Dedifferentiated amniotic fluid mesenchymal stem cell (primary cell): ENCODE data around the gene SLF2.
"Not testable (repeated sequence)": the region's sequence is repeated elsewhere in the genome, so short reads cannot be mapped to it uniquely, and the experiment has no call there.

Experiments used
- DNase-seq: peaks from one replicate; pipeline ENCODE4 v3.0.0-alpha.2; 2016; ENCODE audit errors: extremely low spot score

The SLF2 gene

DNA sequence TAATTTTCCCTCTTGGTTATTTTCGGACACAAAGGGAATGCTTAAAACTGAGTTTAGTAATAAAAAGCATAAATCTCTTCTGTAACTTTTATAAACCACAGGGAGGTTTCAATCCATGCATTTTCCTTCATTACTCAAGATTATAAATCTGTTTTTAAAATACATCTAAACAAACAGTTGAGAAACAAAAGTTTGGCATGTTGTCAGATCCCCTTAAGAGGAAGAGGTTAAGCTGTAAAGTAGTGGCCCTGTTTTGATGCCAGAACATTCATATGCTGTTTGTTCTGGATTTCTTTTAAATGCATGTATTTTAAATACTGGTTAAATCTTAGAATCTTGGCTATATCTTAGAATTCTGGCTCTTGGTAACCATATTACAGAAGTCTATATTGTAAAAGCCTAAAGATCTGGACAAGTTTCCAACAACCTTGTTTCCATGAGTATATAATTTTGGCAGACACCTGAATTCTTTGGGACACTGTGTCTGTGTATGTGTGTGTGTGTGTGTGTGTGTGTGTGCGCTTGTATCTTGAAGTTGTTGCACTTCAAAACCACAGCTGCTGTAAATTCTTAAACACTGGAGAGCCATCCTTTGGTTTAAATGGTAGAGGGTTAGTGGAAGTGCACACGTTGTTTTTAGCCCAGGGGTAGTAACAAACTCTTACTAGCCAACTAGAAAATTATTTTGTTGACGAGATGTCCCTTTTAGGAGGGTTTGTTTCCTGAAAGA, 49.8 kb downstream of the SLF2 start:
- no peak for DNase-seq

GRCh38 chr10:100963826-100964225, 51.1 kb downstream of the SLF2 start:
- no peak for DNase-seq

DNA sequence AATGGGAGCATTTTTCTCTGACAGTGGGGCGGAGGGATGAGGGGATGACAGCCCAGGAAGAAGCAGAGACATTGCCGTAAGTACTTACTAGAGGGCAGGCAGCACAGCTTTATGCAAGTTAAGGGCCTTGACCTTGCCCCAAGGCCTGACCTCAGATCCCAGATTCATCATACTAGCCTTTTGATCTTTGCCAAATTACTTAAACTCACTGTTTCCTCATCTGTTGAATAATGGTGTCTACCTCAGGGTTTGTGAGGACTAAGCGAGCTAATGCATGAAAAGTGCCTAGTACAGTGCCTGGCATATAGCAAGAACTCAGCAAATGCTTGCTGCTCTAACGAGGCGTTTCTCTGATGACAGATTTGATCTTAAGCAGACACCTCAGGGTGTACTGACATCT, 53.1 kb downstream of the SLF2 start:
- no peak for DNase-seq

DNA sequence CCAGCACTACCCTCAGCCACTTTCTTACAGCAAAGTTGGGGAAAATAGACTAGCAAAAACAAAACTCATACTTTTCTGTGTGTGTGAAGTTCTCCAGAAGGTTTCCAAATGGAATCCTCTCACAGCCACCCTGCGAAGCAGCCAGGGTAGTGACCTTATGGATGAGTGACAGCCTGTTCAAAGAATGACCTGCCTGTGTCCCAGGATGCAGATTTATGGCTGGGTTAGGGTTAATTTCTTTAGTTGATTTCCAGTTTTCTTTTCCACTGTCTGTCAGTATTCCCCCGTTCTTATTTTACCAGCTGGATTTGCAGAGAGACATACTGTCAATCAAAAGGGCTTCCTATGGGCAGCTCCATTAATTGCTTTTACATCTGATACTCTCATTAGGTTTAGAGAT, 54.1 kb downstream of the SLF2 start:
- no peak for DNase-seq

DNA sequence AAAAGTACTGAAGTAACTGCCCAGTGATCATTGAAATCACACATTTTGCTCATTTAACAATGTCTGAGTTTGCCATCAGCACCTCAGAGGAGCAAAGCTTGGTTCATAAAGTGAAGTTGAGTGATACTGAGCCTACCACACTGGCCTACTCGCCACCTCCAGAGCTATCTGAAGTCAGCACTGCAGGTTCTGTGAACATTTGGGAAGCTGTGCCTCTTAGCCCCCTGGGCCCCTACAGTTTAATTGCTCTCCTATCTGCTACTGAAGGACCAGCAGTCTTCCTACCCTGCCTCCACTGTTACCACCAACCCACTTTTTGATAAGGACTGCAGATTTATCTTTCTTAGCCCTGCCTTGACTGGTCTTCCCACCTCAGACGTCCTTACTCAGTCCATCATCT, 54.6 kb downstream of the SLF2 start:
- DNase-seq, result no peak

DNA sequence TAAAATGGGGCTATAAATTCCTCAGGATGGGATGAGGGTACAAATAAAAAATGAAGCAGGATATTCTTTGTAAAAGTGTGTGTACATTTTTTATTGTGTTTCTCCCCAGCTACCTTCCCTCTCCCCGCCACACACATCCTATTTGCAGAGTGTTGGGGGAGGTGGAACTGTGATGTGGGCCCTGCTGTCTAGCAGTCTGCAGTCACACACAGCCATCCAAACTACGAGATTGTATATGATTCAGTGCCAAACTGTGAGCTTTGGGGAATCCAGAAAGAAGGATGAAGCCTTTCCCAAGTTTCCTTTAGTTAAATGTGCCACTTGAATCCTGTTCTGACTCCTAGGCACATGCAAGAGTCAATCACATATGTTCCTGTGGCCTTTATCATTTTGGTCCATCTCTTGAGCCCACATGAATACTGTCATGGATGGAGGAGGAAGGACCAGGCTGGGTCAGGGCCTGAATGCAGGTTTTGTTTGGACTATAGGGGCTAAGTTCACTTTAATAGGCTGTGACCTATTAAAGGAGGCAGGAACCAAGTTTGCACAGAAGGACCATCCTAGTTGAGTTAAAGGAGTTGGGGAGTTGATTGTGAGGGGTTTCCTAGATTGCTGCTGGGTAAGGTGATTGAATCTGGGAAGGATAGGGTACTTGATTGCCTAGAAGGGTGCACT, 55.4 kb downstream of the SLF2 start:
- no peak for DNase-seq

- no peak for DNase-seq
Measured at GRCh38 chr10:100968863-100969186, 56.1 kb downstream of the SLF2 start.

DNA sequence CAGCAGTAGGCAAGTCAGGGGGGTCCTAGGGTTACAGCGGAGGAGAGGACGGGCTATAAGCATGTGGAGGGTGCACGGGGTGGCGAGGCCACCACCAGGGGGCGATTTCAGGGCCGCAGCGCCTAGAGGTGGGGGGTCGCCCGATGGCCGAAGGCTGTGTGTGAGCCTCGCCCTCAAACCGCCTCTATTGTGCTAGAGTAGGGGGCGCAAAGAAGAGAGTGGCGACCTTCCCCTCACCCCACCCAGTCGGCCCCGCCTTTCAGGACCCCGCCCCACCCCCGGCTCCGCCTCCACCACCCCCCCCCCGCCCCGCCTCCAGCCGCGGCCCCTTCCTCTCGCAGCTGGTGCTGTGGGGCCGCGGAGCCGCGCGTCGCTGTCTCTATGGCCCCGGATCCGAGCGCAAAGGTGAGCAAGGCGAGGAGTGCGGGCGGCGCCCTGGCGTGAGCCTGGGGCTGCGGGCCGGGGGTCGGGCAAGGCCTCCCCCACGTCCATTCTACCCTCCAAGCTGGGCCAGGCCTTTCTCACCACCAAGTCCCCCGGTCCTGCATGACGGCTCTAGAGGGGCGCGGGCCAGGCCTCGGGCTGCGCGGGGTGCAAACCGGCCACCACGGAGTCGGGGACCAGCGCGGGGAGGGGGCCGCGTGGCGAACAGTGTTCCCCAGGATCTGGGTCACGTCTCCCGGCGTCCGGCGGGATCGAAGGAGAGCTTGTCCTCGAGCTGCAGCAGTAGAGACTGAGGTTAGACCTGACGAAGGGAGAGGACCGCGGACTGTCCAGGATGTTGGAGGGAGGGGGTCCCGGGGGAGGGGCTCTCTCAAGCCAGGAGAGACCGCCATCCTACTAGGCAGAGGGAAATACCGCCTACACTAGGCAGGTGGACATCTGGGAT, 56.7 kb downstream of the SLF2 start, which contains the start of gene SEMA4G:
Gene SEMA4G, plus strand, starts transcription at position 318 of the 889 bp plus-strand sequence. CDS start 3,409 bp downstream, outside the sequence.
- DNase-seq, result no peak

GRCh38 chr10:100970076-100970913, 57.5 kb downstream of the SLF2 start:
- no peak for DNase-seq

GRCh38 chr10:100970914-100971811, 58.4 kb downstream of the SLF2 start:
- DNase-seq, result no peak

DNA sequence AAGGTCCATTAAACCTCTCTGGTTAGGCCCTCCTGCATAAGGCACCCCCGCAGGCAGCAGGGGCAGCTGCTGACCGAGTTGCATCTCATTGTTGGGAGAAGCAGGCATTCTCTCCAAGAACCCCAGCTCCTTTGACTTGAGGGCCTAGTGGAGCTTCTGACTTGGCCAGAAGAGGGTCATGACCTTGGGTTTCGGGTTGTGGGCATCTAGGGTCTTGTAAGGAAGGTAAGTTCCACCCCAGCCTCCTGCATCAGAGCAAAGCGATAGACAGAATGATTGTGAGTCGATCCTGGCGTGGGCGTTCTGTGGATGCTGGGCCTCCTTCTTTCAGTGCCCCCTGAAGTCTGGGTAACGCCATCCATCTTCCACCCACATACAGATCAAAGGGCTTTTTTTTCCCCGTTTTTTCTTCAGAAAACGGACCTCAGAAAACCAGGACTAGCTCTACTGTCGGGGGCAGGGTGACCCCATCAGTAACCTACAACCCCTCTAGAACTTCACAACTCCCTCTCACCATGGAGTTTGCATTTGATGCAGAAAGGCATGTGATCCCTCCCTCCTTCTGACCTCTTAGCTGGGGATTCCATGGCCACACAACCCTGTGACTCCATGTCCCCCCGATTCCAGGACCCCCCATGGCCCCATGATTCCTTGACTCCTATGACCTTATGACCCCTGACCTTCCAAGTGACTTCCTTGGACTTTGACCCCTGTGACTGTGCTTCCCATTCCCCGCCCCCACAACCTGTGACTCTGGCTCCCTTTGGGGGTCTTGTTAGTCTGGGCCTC, 59.5 kb downstream of the SLF2 start:
- DNase-seq, result no peak

- no peak for DNase-seq
Measured at GRCh38 chr10:100972904-100973535, 60.3 kb downstream of the SLF2 start.

- not testable (repeated sequence) for DNase-seq
Measured at GRCh38 chr10:100975397-100975796, 62.6 kb downstream of the SLF2 start.

GRCh38 chr10:100976906-100977305, 64.1 kb downstream of the SLF2 start:
- DNase-seq, result no peak

- no peak for DNase-seq
Measured at GRCh38 chr10:100977436-100977835, 64.7 kb downstream of the SLF2 start.

DNA sequence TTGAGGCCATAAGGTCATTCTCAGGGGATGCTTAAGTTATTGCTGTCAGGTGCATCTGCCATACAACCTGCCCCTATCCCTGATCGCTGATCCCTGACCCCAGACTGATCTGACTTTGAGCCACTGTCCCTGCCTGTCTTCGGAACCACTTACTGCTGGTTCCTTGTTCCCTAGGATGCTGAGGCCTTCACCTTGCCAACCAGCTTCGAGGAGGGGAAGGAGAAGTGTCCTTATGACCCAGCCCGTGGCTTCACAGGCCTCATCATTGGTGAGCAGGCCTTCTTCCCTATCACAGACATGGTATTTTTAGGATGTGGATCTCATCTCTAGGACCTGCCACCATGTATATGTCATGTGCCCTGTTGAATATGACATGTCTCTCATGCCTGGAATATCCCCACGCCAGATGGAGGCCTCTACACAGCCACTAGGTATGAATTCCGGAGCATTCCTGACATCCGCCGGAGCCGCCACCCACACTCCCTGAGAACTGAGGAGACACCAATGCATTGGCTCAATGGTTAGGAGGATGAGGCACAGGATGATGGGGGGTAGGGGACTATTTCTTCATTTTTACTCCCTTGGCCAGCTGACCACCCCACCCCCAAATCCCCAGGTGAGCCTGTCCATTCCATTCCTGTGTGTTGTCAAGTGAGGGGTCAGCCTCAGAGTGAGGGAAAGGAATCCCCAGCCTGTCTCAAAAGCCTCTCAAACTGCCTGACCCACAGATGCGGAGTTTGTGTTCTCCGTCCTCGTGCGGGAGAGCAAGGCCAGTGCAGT, 65.5 kb downstream of the SLF2 start:
- DNase-seq, result no peak

- no peak for DNase-seq
Measured at GRCh38 chr10:100978901-100979195, 66.1 kb downstream of the SLF2 start.

DNA sequence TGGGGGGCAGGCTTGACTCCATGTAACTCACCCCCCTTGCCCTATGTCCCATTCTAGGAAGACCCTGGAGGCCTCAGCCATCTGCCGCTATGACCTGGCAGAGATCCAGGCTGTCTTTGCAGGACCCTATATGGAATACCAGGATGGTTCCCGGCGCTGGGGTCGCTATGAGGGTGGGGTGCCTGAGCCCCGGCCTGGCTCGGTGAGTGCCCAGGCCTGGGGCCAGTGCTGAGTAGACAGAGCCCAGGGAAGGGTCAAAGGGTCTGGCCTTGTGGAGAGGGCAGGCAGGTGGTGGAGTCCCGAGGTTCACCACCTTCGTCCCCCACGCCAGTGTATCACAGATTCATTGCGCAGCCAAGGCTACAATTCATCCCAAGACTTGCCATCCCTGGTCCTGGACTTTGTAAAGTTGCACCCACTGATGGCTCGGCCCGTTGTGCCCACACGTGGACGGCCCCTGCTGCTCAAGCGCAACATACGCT, 67.1 kb downstream of the SLF2 start:
- DNase-seq, result no peak

GRCh38 chr10:100980311-100980710, 67.5 kb downstream of the SLF2 start:
- DNase-seq, result no peak
